IPS-11a (cell line): ENCODE measurements around the gene PRPF8.
A peak's percentile ranks its signal among the peaks of the same experiment; 100 is the strongest.
"Not testable (repeated sequence)": the region's sequence is repeated elsewhere in the genome, so short reads cannot be mapped to it uniquely, and the experiment has no call there.

Experiments used
- H3K4me3 ChIP-seq: one replicate; pipeline ENCODE4 v1.5.1; 2013; ENCODE audit warnings: low read depth, low read length, control low read depth

The PRPF8 gene

GRCh38 chr17:1684378-1685189 lies at the start of gene PRPF8:
Gene PRPF8 (minus strand): TSS chr17:1684867. CDS start chr17:1684571, 296 bp downstream.
- peak within 1 kb of the TSS; percentile 81 for H3K4me3 ChIP-seq

DNA sequence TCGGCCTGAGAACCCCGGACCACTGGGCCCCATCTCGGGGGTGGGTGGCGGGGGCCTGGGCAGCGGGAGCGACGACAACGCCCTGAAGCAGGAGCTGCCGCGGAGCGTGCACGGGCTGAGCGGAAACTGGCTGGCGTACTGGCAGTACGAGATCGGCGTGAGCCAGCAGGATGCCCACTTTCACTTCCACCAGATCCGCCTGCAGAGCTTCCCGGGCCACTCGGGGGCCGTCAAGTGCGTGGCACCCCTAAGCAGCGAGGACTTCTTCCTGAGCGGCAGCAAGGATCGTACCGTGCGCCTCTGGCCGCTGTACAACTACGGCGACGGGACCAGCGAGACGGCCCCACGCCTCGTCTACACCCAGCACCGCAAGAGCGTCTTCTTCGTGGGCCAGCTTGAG lies 49.1 kb upstream of the PRPF8 start:
- H3K4me3 ChIP-seq: no peak overlapping the region

DNA sequence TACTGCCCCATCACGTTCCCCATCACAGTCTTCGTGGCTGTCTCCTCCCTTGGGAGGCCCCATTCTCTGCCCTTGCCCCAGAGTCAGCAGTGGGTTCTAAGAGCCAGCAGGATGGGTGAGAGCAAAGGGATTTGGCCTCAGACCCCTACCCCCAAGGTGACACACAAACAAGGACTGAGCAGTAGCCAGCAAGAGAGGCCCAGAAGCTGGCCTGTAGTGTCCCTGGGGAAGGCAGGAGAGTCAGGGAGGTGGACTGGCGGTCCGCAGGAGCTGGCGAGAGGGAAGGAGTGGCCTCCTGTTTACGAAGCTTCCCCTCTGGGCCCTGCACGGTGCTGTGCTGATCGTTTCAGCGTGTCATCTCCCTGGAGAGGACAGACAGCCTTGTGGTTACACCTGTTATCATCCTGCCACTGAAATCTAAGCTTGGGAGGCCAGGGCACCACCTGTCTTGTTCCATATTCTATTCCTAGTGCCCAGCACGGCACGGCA lies 48.2 kb upstream of the PRPF8 start:
- H3K4me3 ChIP-seq: no peak overlapping the region

DNA sequence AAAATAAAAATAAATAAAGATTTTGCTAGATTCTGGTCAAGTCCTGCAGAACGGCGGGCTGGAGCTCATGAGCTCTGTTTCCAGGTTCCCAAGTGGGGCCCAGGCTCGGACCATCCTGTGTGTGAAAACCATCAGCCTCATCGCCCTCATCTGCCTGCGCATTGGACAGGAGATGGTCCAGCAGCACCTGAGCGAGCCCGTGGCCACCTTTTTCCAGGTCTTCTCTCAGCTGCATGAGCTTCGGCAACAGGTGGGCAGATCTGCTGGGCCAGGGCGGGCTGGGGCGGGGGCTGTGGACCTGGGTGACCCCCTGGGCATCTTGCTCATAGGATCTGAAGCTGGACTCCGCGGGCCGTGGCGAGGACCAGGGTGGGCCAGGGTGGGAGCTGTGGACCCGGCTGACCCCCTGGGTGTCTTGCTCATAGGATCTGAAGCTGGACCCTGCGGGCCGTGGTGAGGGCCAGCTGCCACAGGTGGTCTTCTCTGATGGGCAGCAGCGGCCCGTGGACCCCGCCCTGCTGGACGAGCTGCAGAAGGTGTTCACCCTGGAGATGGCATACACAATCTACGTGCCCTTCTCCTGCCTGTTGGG lies 47.7 kb upstream of the PRPF8 start:
- no peak overlapping the region for H3K4me3 ChIP-seq

GRCh38 chr17:1731194-1731506 lies 46.5 kb upstream of the PRPF8 start:
- H3K4me3 ChIP-seq: no peak overlapping the region

GRCh38 chr17:1730326-1731193 lies 45.9 kb upstream of the PRPF8 start:
- H3K4me3 ChIP-seq: no peak overlapping the region

- no peak overlapping the region for H3K4me3 ChIP-seq
Observed at GRCh38 chr17:1729966-1730325, 45.3 kb upstream of the PRPF8 start.

GRCh38 chr17:1727876-1728630 lies 43.4 kb upstream of the PRPF8 start:
- H3K4me3 ChIP-seq: no peak overlapping the region

GRCh38 chr17:1727258-1727789 lies 42.7 kb upstream of the PRPF8 start:
- no peak overlapping the region for H3K4me3 ChIP-seq

- H3K4me3 ChIP-seq: no peak overlapping the region
Observed at GRCh38 chr17:1726626-1727257, 42.1 kb upstream of the PRPF8 start.

DNA sequence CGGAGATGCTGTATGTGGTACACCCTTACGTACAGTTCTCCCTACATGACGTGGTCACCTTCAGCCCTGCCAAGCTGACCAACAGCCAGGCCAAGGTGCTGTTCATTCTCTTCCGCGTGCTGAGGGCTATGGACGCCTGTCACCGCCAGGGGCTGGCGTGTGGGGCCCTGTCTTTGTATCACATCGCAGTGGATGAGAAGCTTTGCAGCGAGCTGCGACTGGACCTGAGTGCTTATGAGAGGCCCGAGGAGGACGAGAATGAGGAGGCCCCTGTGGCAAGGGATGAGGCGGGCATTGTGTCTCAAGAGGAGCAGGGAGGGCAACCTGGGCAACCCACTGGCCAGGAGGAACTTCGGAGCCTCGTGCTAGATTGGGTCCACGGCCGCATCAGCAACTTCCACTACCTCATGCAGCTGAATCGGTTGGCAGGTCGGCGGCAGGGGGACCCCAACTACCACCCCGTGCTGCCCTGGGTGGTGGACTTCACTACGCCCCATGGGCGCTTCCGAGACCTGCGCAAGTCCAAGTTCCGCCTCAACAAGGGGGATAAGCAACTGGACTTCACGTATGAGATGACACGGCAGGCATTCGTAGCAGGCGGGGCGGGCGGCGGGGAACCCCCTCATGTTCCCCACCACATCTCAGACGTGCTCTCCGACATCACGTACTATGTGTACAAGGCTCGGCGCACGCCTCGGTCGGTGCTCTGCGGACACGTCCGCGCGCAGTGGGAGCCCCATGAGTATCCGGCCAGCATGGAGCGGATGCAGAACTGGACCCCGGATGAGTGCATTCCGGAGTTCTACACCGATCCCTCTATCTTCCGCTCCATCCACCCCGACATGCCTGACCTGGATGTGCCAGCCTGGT lies 41.2 kb upstream of the PRPF8 start:
- no peak overlapping the region for H3K4me3 ChIP-seq

DNA sequence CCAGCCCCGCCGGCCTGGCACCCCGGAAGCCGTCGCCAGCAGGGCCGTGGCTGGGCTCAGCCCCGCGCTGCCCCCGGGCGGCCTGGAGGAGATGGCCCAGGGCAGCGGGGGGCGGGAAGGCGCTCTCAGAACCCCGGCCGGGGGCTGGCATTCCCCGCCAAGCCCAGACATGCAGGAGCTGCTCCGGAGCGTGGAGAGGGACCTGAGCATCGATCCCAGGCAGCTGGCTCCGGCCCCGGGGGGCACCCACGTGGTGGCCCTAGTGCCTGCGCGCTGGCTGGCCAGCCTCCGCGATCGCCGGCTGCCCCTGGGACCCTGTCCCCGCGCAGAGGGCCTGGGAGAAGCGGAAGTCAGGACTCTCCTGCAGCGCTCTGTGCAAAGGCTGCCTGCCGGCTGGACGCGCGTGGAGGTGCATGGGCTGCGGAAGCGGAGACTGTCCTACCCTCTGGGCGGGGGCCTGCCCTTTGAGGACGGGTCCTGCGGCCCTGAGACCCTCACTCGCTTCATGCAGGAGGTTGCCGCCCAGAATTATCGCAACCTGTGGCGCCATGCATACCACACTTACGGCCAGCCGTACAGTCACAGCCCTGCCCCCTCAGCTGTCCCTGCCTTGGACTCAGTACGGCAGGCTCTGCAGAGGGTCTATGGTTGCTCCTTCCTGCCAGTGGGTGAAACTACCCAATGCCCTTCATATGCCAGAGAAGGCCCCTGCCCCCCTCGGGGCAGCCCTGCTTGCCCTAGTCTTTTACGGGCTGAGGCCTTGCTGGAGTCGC lies 40.4 kb upstream of the PRPF8 start:
- H3K4me3 ChIP-seq: peak overlapping the region; percentile 43

DNA sequence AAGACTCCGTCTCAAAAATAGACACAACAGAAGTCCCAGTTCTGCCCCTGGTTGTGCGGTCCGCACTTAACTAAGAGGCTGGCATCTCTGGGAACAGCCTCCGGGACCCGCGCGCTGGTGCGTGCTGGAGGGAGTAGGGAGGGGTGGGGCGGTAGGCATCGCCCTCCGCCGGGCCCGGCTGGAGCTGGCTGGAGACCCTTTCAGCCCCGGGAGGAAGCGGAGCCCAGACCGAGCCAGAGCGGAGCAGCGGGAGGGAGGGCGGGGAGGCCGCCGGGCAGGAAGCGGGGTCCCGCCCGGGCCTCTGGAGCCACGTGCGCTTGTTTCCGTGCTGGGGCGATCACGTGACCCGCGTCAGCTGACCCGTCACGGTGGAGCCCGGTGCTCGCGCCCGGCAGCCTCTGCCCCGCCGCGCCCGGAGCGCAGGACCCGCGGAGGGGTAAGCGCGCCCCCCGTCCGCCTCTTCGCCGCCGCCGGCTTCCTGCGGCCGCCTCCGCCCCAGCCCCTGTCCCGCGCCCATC lies 39.7 kb upstream of the PRPF8 start, which contains the start of gene WDR81:
Gene WDR81, plus strand, starts transcription at position 354 of the 518 bp plus-strand sequence. CDS start 256 bp downstream, outside the sequence.
- peak within 1 kb of the TSS; percentile 43 for H3K4me3 ChIP-seq

DNA sequence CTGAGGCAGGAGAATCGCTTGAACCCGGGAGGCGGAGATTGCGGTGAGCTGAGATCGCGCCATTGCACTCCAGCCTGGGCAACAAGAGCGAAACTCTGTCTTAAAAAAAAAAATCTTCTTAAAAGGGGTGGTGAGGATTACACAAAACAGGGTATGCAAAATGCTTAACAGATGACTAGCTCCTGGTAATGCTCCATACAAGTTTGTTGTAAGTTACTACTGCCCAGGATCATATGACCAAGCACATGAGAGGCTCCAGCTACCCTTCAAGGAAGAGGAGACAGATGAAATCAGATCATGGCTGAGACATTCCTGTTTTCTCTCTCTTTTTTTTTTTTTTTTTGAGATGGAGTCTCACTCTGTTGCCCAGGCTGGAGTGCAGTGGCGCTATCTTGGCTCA lies 37.4 kb upstream of the PRPF8 start:
- H3K4me3 ChIP-seq: not testable (repeated sequence)

GRCh38 chr17:1720856-1721386 lies 36.3 kb upstream of the PRPF8 start:
- H3K4me3 ChIP-seq: no peak overlapping the region

- H3K4me3 ChIP-seq: no peak overlapping the region
Observed at GRCh38 chr17:1718362-1719165, 33.9 kb upstream of the PRPF8 start.
